Measurements from ENCODE around the gene MPC2. TPM values are rescaled to one million over a fixed set of nuclear protein-coding genes. Genes with fewer than 3 reads are reported as not detected.

The MPC2 gene
- total RNA-seq, 2 donors from 2014 or later: 17.6 to 33.8 TPM

GRCh38 chr1:167957710-167958109 is 20.8 kb upstream of the MPC2 start:
- no peak for ATAC-seq (ENCODE audit: insufficient number of reproducible peaks, low FRiP score, low read depth)

GRCh38 chr1:167955915-167956314 is 19.0 kb upstream of the MPC2 start:
- H3K27ac ChIP-seq: no peak overlapping the region
- no peaks in the 10 kb centered on the region for H3K9me3 ChIP-seq
- DNase-seq (ENCODE audit: low spot score) (no peak), ATAC-seq (ENCODE audit: insufficient number of reproducible peaks, low FRiP score, low read depth) (no peak)
- H3K4me1 ChIP-seq (ENCODE audit: control insufficient read depth in 1 of 2, low read depth in 2 of 2): peaks cover 0 to 5% of the 10 kb centered on the region in 2 donors
- peaks cover 11% of the 10 kb centered on the region for H3K36me3 ChIP-seq
- no peak for TF ChIP-seq CTCF (IDR thresholded peaks at IDR 0.05)
- no peaks in the 10 kb centered on the region for H3K27me3 ChIP-seq (replicated peaks; ENCODE audit: insufficient read depth)
- H3K4me3 ChIP-seq: no peak overlapping the region

More at GRCh38 chr1:167957710-167958109, 20.8 kb upstream of the MPC2 start:
- Histone ChIP-seq H3K4me3 (no peak overlapping the region), H3K36me3 (peaks cover 11% of the 10 kb centered on the region), H3K27ac (no peak overlapping the region), H3K27me3 (replicated peaks; ENCODE audit: insufficient read depth) (no peaks in the 10 kb centered on the region), H3K9me3 (no peaks in the 10 kb centered on the region), H3K4me1 (ENCODE audit: control insufficient read depth in 1 of 2, low read depth in 2 of 2) (no peaks in the 10 kb centered on the region)
- TF ChIP-seq CTCF (IDR thresholded peaks at IDR 0.05): no peak
- no peak for DNase-seq (ENCODE audit: low spot score)

- peaks cover 11% of the 10 kb centered on the region for H3K36me3 ChIP-seq
- no peak for ATAC-seq (ENCODE audit: insufficient number of reproducible peaks, low FRiP score, low read depth)
- H3K27ac ChIP-seq: no peak overlapping the region
- no peak for DNase-seq (ENCODE audit: low spot score)
- H3K4me3 ChIP-seq: no peak overlapping the region
- peaks cover 10 to 18% of the 10 kb centered on the region in 2 donors for H3K4me1 ChIP-seq (ENCODE audit: control insufficient read depth in 1 of 2, low read depth in 2 of 2)
- H3K27me3 ChIP-seq (replicated peaks; ENCODE audit: insufficient read depth): no peaks in the 10 kb centered on the region
- no peaks in the 10 kb centered on the region for H3K9me3 ChIP-seq
- TF ChIP-seq CTCF (IDR thresholded peaks at IDR 0.05): no peak
Observed at GRCh38 chr1:167950569-167950968, 13.7 kb upstream of the MPC2 start.

GRCh38 chr1:167949785-167950184 is 12.9 kb upstream of the MPC2 start:
- TF ChIP-seq CTCF (IDR thresholded peaks at IDR 0.05): no peak
- peaks cover 10 to 18% of the 10 kb centered on the region in 2 donors for H3K4me1 ChIP-seq (ENCODE audit: control insufficient read depth in 1 of 2, low read depth in 2 of 2)
- no peak overlapping the region for H3K4me3 ChIP-seq
- no peak for DNase-seq (ENCODE audit: low spot score)
- H3K9me3 ChIP-seq: no peaks in the 10 kb centered on the region
- H3K36me3 ChIP-seq: peaks cover 11% of the 10 kb centered on the region
- ATAC-seq (ENCODE audit: insufficient number of reproducible peaks, low FRiP score, low read depth): no peak
- H3K27me3 ChIP-seq (replicated peaks; ENCODE audit: insufficient read depth): no peaks in the 10 kb centered on the region
- no peak overlapping the region for H3K27ac ChIP-seq

GRCh38 chr1:167947733-167948132 is 10.9 kb upstream of the MPC2 start:
- no peak overlapping the region for H3K27ac ChIP-seq
- ATAC-seq (ENCODE audit: insufficient number of reproducible peaks, low FRiP score, low read depth) (no peak), DNase-seq (ENCODE audit: low spot score) (no peak)
- no peaks in the 10 kb centered on the region for H3K27me3 ChIP-seq (replicated peaks; ENCODE audit: insufficient read depth)
- H3K4me1 ChIP-seq (ENCODE audit: control insufficient read depth in 1 of 2, low read depth in 2 of 2): peaks cover 10 to 18% of the 10 kb centered on the region in 2 donors
- no peak overlapping the region for H3K4me3 ChIP-seq
- no peak for TF ChIP-seq CTCF (IDR thresholded peaks at IDR 0.05)
- H3K36me3 ChIP-seq: no peaks in the 10 kb centered on the region
- no peaks in the 10 kb centered on the region for H3K9me3 ChIP-seq

Measured in thoracic aorta (tissue), 2 donors.